BLaER1 treated with 17β-estradiol and CSF1 and Interleukin-3, amounts not matched to agents 10 nM and 100 nM (cell line): ENCODE data around the gene FAM111A.
A peak's percentile ranks its signal among the peaks of the same experiment; 100 is the strongest.
"Not testable (repeated sequence)": the region's sequence is repeated elsewhere in the genome, so short reads cannot be mapped to it uniquely, and the experiment has no call there.

Source experiments
- H3K27ac ChIP-seq, 11 experiments: shearing (Covaris generic); formaldehyde crosslinking; 2 replicates each; pipeline ENCODE4 v1.8.1; 2022
- H3K27me3 ChIP-seq, 11 experiments: shearing (Covaris generic); formaldehyde crosslinking; 2 replicates each; pipeline ENCODE4 v1.8.1; 2022
- H3K36me3 ChIP-seq, 11 experiments: shearing (Covaris generic); formaldehyde crosslinking; 2 replicates each; pipeline ENCODE4 v1.8.1; 2022
- H3K4me1 ChIP-seq, 10 experiments: shearing (Covaris generic); formaldehyde crosslinking; 2 replicates each; pipeline ENCODE4 v1.8.1; 2022
- H3K4me2 ChIP-seq, 11 experiments: shearing (Covaris generic); formaldehyde crosslinking; 2 replicates each; pipeline ENCODE4 v1.8.1; 2022
- H3K4me3 ChIP-seq, 10 experiments: shearing (Covaris generic); formaldehyde crosslinking; 2 replicates each; pipeline ENCODE4 v1.8.1; 2022
- H3K9ac ChIP-seq, 11 experiments: shearing (Covaris generic); formaldehyde crosslinking; 2 replicates each; pipeline ENCODE4 v1.8.1; 2022
- H3K9me3 ChIP-seq, 11 experiments: shearing (Covaris generic); formaldehyde crosslinking; replicated peaks in 1 of 11; 2 replicates each; pipeline ENCODE4 v1.8.1; 2022
- H4K20me1 ChIP-seq, 11 experiments: shearing (Covaris generic); formaldehyde crosslinking; 2 replicates each; pipeline ENCODE4 v1.8.1; 2022
- Cebpa-rat ChIP-seq, 11 experiments: shearing (Covaris generic); IDR thresholded peaks; 2 replicates each; pipeline ENCODE4 v1.8.1; 2022

The FAM111A gene

GRCh38 chr11:59112494-59112893, 30.2 kb upstream of the FAM111A start:
- Histone ChIP-seq H3K4me2 (no peak overlapping the region), H3K4me3 (no peak overlapping the region), H3K36me3 (peaks cover 18 to 86% (median 82%) of the 10 kb centered on the region in 11 experiments), H3K27me3 (no peaks in the 10 kb centered on the region), H3K4me1 (peaks cover 19 to 36% (median 22%) of the 10 kb centered on the region in 10 experiments), H3K9ac (no peak overlapping the region), H4K20me1 (no peaks in the 10 kb centered on the region; a peak in 1 of 22 replicates), H3K9me3 (peaks cover 20 to 65% (median 46%) of the 10 kb centered on the region in 11 experiments), H3K27ac (no peak overlapping the region)
- no peak for TF ChIP-seq Cebpa-rat (IDR thresholded peaks at IDR 0.05)

- TF ChIP-seq Cebpa-rat (IDR thresholded peaks at IDR 0.05): no peak
- Histone ChIP-seq H3K4me2 (no peak overlapping the region), H3K27me3 (no peaks in the 10 kb centered on the region), H3K4me1 (peaks cover under 1 to 18% (median 5%) of the 10 kb centered on the region in 10 experiments; a peak in 18 of 20 replicates), H3K9ac (no peak overlapping the region), H4K20me1 (no peaks in the 10 kb centered on the region), H3K9me3 (peaks cover 38 to 84% (median 65%) of the 10 kb centered on the region in 11 experiments), H3K4me3 (no peak overlapping the region), H3K27ac (no peak overlapping the region), H3K36me3 (peaks cover 34 to 100% (median 100%) of the 10 kb centered on the region in 11 experiments)
These were observed 28.3 kb upstream of the FAM111A start for GRCh38 chr11:59114344-59114743.

GRCh38 chr11:59115553-59115952, 27.1 kb upstream of the FAM111A start:
- Histone ChIP-seq H3K4me2 (no peak overlapping the region), H3K4me3 (no peak overlapping the region), H3K4me1 (peaks cover 0 to 7% (median 0%) of the 10 kb centered on the region in 10 experiments; a peak in 2 of 20 replicates), H3K27ac (no peak overlapping the region), H3K27me3 (no peaks in the 10 kb centered on the region), H3K9me3 (peaks cover 44 to 92% (median 74%) of the 10 kb centered on the region in 11 experiments), H3K9ac (no peak overlapping the region), H4K20me1 (no peaks in the 10 kb centered on the region), H3K36me3 (peaks cover 35 to 100% (median 97%) of the 10 kb centered on the region in 11 experiments)
- TF ChIP-seq Cebpa-rat (IDR thresholded peaks at IDR 0.05): no peak

GRCh38 chr11:59117774-59118173, 24.9 kb upstream of the FAM111A start:
- Histone ChIP-seq H4K20me1 (no peaks in the 10 kb centered on the region), H3K36me3 (peaks cover 35 to 100% (median 95%) of the 10 kb centered on the region in 11 experiments)

GRCh38 chr11:59119826-59120225, 22.8 kb upstream of the FAM111A start:
- no peak overlapping the region for H3K9ac ChIP-seq
- H3K9me3 ChIP-seq: peaks cover 44 to 97% (median 92%) of the 10 kb centered on the region in 11 experiments
- H3K36me3 ChIP-seq: peaks cover 36 to 100% (median 95%) of the 10 kb centered on the region in 11 experiments
- H3K27me3 ChIP-seq: no peaks in the 10 kb centered on the region
- H3K4me1 ChIP-seq: no peaks in the 10 kb centered on the region
- no peak overlapping the region for H3K4me2 ChIP-seq
- no peaks in the 10 kb centered on the region for H4K20me1 ChIP-seq
- H3K4me3 ChIP-seq: no peak overlapping the region
- no peak for TF ChIP-seq Cebpa-rat (IDR thresholded peaks at IDR 0.05)
- no peak overlapping the region for H3K27ac ChIP-seq

More at GRCh38 chr11:59117774-59118173, 24.9 kb upstream of the FAM111A start:
- Histone ChIP-seq H3K27ac (no peak overlapping the region), H3K4me2 (no peak overlapping the region), H3K9ac (no peak overlapping the region), H3K4me3 (0 out of 20 replicates have a peak overlapping the region, but pooled peaks of 4 of the 10 experiments have one; percentile 1 to 19 (median 10)), H3K27me3 (no peaks in the 10 kb centered on the region), H3K9me3 (peaks cover 46 to 97% (median 90%) of the 10 kb centered on the region in 11 experiments), H3K4me1 (no peaks in the 10 kb centered on the region)
- no peak for TF ChIP-seq Cebpa-rat (IDR thresholded peaks at IDR 0.05)

GRCh38 chr11:59135648-59136461, 6.8 kb upstream of the FAM111A start:
- Histone ChIP-seq H3K9ac (peak overlapping the region; percentile 35 to 70 (median 57); a peak in 18 of 22 replicates), H3K36me3 (peaks cover 28 to 62% (median 43%) of the 10 kb centered on the region in 11 experiments), H3K4me1 (peaks cover 0 to 11% (median 6%) of the 10 kb centered on the region in 10 experiments; a peak in 10 of 20 replicates), H4K20me1 (no peaks in the 10 kb centered on the region), H3K4me2 (peak overlapping the region; percentile 39 to 68 (median 50); a peak in 19 of 22 replicates), H3K4me3 (no peak overlapping the region), H3K27me3 (no peaks in the 10 kb centered on the region), H3K27ac (peak overlapping the region in 7 of 11 experiments; percentile 11 to 51 (median 34); a peak in 4 of 22 replicates), H3K9me3 (peaks cover 25 to 30% (median 28%) of the 10 kb centered on the region in 11 experiments)
- TF ChIP-seq Cebpa-rat (IDR thresholded peaks at IDR 0.05): no peak

GRCh38 chr11:59136551-59136950, 6.1 kb upstream of the FAM111A start:
- peaks cover 0 to 18% (median 11%) of the 10 kb centered on the region in 10 experiments; a peak in 13 of 20 replicates for H3K4me1 ChIP-seq
- peaks cover 21 to 55% (median 36%) of the 10 kb centered on the region in 11 experiments for H3K36me3 ChIP-seq
- not testable (repeated sequence) for H4K20me1 ChIP-seq, H3K4me3 ChIP-seq, H3K27me3 ChIP-seq
- peak overlapping the region in 9 of 11 experiments; percentile 39 to 68 (median 53); a peak in 12 of 22 replicates for H3K4me2 ChIP-seq
- peak overlapping the region in 6 of 11 experiments; percentile 38 to 63 (median 57); a peak in 3 of 22 replicates for H3K9ac ChIP-seq
- H3K27ac ChIP-seq: peak overlapping the region in 3 of 11 experiments; percentile 11 to 49 (median 45); a peak in 2 of 22 replicates
- H3K9me3 ChIP-seq: peaks cover 18 to 23% (median 21%) of the 10 kb centered on the region in 11 experiments

GRCh38 chr11:59137190-59137589, 5.5 kb upstream of the FAM111A start:
- no peaks in the 10 kb centered on the region for H3K27me3 ChIP-seq
- no peaks in the 10 kb centered on the region for H4K20me1 ChIP-seq
- peaks cover 12 to 17% (median 14%) of the 10 kb centered on the region in 11 experiments for H3K9me3 ChIP-seq
- peaks cover 4 to 24% (median 17%) of the 10 kb centered on the region in 10 experiments; a peak in 16 of 20 replicates for H3K4me1 ChIP-seq
- no peak for TF ChIP-seq Cebpa-rat (IDR thresholded peaks at IDR 0.05)
- H3K27ac ChIP-seq: no peak overlapping the region
- H3K9ac ChIP-seq: no peak overlapping the region
- no peak overlapping the region for H3K4me2 ChIP-seq
- peaks cover 14 to 48% (median 30%) of the 10 kb centered on the region in 11 experiments for H3K36me3 ChIP-seq
- H3K4me3 ChIP-seq: no peak overlapping the region

- H3K27ac ChIP-seq: no peak overlapping the region
These were observed 4.0 kb upstream of the FAM111A start for GRCh38 chr11:59138643-59139042.

More at GRCh38 chr11:59138643-59139042, 4.0 kb upstream of the FAM111A start:
- Histone ChIP-seq H3K4me3 (no peak overlapping the region), H3K9me3 (peaks cover 0 to 2% (median 0%) of the 10 kb centered on the region in 11 experiments; a peak in 5 of 22 replicates), H3K27me3 (no peaks in the 10 kb centered on the region), H3K36me3 (peaks cover 0 to 34% (median 15%) of the 10 kb centered on the region in 11 experiments; a peak in 15 of 22 replicates), H3K9ac (no peak overlapping the region), H3K4me1 (peaks cover 9 to 32% (median 23%) of the 10 kb centered on the region in 10 experiments), H3K4me2 (no peak overlapping the region), H4K20me1 (no peaks in the 10 kb centered on the region)
- no peak for TF ChIP-seq Cebpa-rat (IDR thresholded peaks at IDR 0.05)
